PFSK-1 (cell line): Measurements from ENCODE around the gene MTFMT.

ENCODE experiments used
- FOXP2 ChIP-seq: optimal IDR thresholded peaks from 2 replicates; pipeline ENCODE3; 2011; ENCODE audit warnings: borderline replicate concordance, control low read depth, inconsistent platforms; ENCODE audit not compliant: insufficient read depth; ENCODE audit errors: extremely low read length, extremely low read depth
- POLR2AphosphoS5 ChIP-seq: IDR thresholded peaks from 2 replicates; pipeline ENCODE4 v1.6.1; 2012; ENCODE audit warnings: low read depth, mild to moderate bottlenecking, control low read depth, low read length, moderate library complexity
- REST ChIP-seq, 2 experiments: IDR thresholded peaks; 2 replicates each; pipeline versions ENCODE4 v1.6.1 to v1.8.0; 2011 to 2012; ENCODE audit warnings: low read depth in 2 of 2, low read length in 2 of 2, control low read depth in 1 of 2, inconsistent platforms in 1 of 2, mild to moderate bottlenecking in 1 of 2, moderate library complexity in 1 of 2; ENCODE audit not compliant: insufficient read depth in 1 of 2
- SIN3A ChIP-seq: IDR thresholded peaks from 2 replicates; pipeline ENCODE4 v1.6.1; 2012; ENCODE audit warnings: mild to moderate bottlenecking, low read length, moderate library complexity, borderline replicate concordance; ENCODE audit not compliant: insufficient read depth
- TAF1 ChIP-seq: IDR thresholded peaks from 2 replicates; pipeline ENCODE4 v1.6.1; 2012; ENCODE audit warnings: low read length, control low read depth, borderline replicate concordance; ENCODE audit not compliant: insufficient read depth

GRCh38 chr15:65062726-65063125 is 33.3 kb upstream of the MTFMT start:
- no peak for TF ChIP-seq REST (IDR thresholded peaks at IDR 0.05; ENCODE audit: insufficient read depth in 1 of 2, low read depth in 2 of 2, low read length in 2 of 2)
- no peak for TF ChIP-seq POLR2AphosphoS5
- TF ChIP-seq SIN3A: no peak
- TF ChIP-seq TAF1: no peak
- TF ChIP-seq FOXP2: no peak
